Activated CD4-positive, alpha-beta T cell treated with anti-CD3 and anti-CD28 coated beads, Interleukin-2, amount 50 U/mL, for 48 hours (primary cell): Measurements from ENCODE around the gene COPA.
"Not testable (repeated sequence)": the region's sequence is repeated elsewhere in the genome, so short reads cannot be mapped to it uniquely, and the experiment has no call there.

ENCODE experiments used
- DNase-seq, 2 experiments: peaks; one replicate each; pipeline ENCODE4 v3.0.0-alpha.2; 2020

COPA gene

GRCh38 chr1:160342953-160343869, at the start of gene COPA, which contains the start of gene NCSTN:
COPA (minus strand) TSS chr1:160343250; CDS start chr1:160343170, 80 bp downstream.
NCSTN (plus strand) TSS chr1:160343383; CDS start chr1:160343397, 14 bp downstream.
- peak; percentile 88 to 90 for DNase-seq

GRCh38 chr1:160388406-160388805, 45.4 kb upstream of the COPA start:
- DNase-seq, result not testable (repeated sequence)

- DNase-seq, result not testable (repeated sequence)
Observed at GRCh38 chr1:160384812-160385211, 41.8 kb upstream of the COPA start.

GRCh38 chr1:160377585-160378206, 34.6 kb upstream of the COPA start:
- no peak for DNase-seq

- DNase-seq, result peak in 1 of 2 experiments; percentile 26
Observed at GRCh38 chr1:160376525-160377131, 33.6 kb upstream of the COPA start.

GRCh38 chr1:160375788-160376524, 32.9 kb upstream of the COPA start:
- DNase-seq, result no peak

GRCh38 chr1:160374306-160375110, 31.5 kb upstream of the COPA start:
- no peak for DNase-seq

GRCh38 chr1:160373696-160374095, 30.6 kb upstream of the COPA start:
- DNase-seq, result no peak

GRCh38 chr1:160371756-160372155, 28.7 kb upstream of the COPA start:
- DNase-seq, result no peak

GRCh38 chr1:160371346-160371631, 28.2 kb upstream of the COPA start:
- no peak for DNase-seq

GRCh38 chr1:160370561-160371345, 27.7 kb upstream of the COPA start:
- DNase-seq, result no peak

GRCh38 chr1:160369087-160369486, 26.0 kb upstream of the COPA start:
- DNase-seq, result no peak

- DNase-seq, result no peak
Observed at GRCh38 chr1:160367934-160368923, 25.2 kb upstream of the COPA start.

GRCh38 chr1:160367516-160367900, 24.5 kb upstream of the COPA start:
- no peak for DNase-seq

- no peak for DNase-seq
Observed at GRCh38 chr1:160366731-160367515, 23.9 kb upstream of the COPA start, which contains the start of gene NHLH1. NHLH1 (plus strand) TSS chr1:160367071; CDS start chr1:160370732, 3,661 bp downstream.

- DNase-seq, result no peak
Observed at GRCh38 chr1:160365325-160365724, 22.3 kb upstream of the COPA start.

- no peak for DNase-seq
Observed at GRCh38 chr1:160363951-160364735, 21.1 kb upstream of the COPA start.

GRCh38 chr1:160363010-160363409, 20.0 kb upstream of the COPA start:
- DNase-seq, result no peak
